COLO668 (cell line): ENCODE data around the gene RALGPS2.
"Not testable (repeated sequence)": the region's sequence is repeated elsewhere in the genome, so short reads cannot be mapped to it uniquely, and the experiment has no call there.

Source experiments
- DNase-seq: peaks from one replicate; lab custom pipeline; 2025; ENCODE audit not compliant: unreplicated experiment; lab: John Stamatoyannopoulos, UW

RALGPS2 gene

DNA sequence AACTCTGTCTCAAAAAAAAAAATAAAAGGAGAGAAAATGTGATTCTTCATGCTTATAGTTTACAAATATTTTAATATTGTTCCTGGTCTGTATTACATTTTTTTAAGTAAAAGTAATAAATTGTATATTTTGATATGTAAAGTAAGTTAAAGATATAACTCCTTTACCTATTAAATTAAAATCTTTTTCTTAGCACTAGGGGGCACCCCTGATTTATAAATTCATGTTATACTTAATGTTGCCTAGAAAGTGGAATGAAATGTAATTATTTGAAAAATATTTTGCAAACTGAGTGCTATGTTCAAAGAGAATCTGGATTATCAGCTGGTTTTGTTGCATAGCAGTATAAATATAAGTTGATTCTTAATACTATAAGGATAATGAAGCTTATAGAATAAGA is 49.2 kb downstream of the RALGPS2 start:
- no peak for DNase-seq

DNA sequence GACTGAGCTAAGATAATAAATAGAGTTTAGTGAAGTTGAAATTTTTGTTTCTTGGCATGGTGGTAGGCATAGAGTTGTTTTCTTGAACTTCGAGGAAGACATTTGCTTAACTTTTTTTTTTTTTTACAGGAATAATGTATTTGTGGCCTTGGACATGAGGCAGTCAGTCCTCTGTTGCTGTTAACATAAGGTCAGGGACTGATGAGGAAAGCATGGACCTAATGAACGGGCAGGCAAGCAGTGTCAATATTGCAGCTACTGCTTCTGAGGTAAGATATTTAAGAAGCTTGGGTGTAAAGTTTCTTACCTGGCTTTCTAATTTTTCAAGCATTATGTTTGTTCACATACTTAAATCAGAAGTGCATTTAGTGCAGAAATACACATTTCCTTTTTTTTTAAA is 51.5 kb downstream of the RALGPS2 start:
- no peak for DNase-seq

- DNase-seq, result no peak
Measured at GRCh38 chr1:178781533-178782330, 56.7 kb downstream of the RALGPS2 start.

DNA sequence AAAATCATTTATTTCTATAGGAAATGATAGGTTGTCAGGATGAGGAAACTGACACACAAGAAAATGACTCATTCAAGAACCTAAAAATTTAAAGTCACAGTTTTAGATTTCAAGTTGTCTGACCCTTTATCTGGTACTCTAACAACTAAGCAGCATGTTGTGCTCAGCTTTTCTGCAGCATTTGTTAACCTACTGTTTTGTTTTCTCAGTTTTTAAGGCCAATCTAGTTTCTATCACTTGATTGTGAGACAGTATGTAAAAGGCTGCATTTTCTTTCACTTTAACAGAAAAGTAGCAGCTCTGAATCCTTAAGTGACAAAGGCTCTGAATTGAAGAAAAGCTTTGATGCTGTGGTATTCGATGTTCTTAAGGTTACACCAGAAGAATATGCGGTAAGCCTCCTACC is 59.1 kb downstream of the RALGPS2 start:
- no peak for DNase-seq

DNA sequence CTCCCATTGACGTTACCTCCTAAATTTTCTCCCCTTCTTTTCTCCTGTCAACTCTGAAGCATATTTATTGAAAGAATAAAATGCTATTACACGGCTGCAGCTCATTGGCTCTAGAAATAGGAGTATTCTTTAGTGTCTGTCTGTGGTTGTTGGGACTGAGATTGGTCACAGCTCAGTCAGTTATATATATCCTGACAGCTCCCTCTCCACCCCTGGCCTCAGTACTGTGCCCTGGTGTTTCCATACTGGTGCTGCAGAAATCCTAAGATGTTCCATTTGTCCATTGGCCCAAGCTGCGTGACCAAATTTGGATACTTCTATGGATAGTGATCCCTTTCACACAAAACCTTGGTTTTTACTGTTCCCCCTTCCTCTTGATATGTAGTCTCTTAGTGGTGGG is 67.3 kb downstream of the RALGPS2 start:
- no peak for DNase-seq

GRCh38 chr1:178796013-178796412 is 71.0 kb downstream of the RALGPS2 start:
- DNase-seq, result no peak

GRCh38 chr1:178797590-178797989 is 72.5 kb downstream of the RALGPS2 start:
- no peak for DNase-seq

DNA sequence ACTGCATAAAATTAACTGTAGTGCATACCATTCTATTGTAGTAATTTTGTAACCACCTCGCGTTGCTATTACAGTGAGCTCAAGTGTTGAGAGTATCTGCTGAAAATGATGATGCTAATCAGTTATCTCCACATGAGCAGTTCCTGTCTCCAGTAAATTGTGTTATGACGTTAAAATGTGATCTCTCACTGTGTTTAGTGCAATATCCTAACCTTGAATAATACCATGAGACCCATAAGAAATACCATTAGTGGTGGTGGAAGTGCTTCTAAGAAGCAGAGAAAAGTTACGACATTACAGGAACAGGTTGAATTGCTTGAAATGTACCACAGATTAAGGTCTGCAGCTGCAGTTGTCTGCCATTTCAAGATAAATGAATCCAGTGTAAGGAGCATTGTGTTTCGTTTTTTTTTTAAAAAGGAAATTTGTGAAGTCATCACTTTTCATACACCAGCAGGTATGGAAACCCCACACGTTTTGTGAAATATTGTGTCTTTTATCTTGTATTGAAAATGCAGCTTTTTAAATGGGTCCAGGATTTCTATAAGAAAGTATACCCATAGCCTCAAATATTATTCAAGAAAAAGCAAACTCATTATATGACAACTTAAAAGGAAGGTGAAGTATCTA is 73.3 kb downstream of the RALGPS2 start:
- no peak for DNase-seq

GRCh38 chr1:178802873-178803272 is 77.8 kb downstream of the RALGPS2 start:
- DNase-seq, result no peak

GRCh38 chr1:178806665-178807300 is 81.7 kb downstream of the RALGPS2 start:
- no peak for DNase-seq

GRCh38 chr1:178808529-178808928 is 83.5 kb downstream of the RALGPS2 start:
- no peak for DNase-seq

GRCh38 chr1:178810585-178810984 is 85.5 kb downstream of the RALGPS2 start:
- DNase-seq, result no peak

- no peak for DNase-seq
Measured at GRCh38 chr1:178818416-178818815, 93.4 kb downstream of the RALGPS2 start.

GRCh38 chr1:178819123-178819522 is 94.1 kb downstream of the RALGPS2 start:
- DNase-seq, result no peak

DNA sequence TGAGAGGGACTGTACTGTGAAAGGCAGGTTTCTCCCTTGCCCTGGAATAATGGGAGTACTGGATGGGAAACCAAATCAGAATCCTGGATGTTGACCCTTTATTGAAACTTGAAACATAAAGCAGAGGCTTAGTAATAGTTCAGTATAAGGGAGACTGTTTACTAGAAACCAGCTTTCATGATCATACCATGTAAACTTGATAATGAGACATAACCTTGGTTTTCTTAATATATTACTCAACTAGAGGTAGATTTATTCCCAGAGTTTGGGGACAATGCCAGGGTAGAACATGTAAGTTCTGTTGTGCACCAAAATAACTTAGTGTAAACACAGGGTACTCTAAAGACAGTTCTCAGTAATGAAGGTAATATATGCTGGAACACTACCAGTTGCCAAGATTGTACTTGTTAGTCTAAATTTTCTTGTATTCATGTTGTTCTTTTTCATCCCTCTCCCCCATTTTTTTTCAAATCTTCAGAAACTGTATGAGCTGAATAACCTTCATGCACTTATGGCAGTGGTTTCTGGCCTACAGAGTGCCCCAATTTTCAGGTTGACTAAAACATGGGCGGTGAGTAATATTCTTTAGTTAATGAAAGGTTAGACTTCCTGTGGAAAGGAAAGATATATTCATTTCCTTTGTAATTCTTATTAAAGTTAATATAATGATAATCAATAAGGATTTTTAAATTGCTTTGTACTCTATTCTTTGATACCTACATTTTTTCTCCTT is 96.3 kb downstream of the RALGPS2 start:
- DNase-seq, result no peak

DNA sequence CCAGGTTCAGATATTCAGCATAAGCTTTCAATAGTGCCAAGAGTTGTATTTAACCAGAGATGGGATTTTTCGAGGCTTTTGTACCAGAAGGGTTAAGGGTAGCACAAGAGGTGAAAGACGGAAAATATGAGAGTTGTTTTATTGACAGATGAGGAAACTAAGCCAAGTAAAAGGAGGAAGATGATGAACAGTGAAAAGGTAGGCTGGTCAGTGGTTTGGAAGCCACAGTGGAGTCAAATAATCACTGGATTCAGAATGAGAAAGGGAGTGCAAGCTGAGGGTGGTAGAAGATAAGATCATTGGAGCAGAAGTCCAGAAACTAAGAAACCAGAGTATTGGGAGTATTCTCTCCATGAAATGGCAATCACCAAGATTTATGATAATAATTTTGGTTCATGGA is 100.1 kb downstream of the RALGPS2 start:
- DNase-seq, result no peak

- no peak for DNase-seq
Measured at GRCh38 chr1:178844436-178844835, 119.4 kb downstream of the RALGPS2 start.

- no peak for DNase-seq
Measured at GRCh38 chr1:178846306-178846705, 121.3 kb downstream of the RALGPS2 start.

GRCh38 chr1:178847396-178847849 is 122.4 kb downstream of the RALGPS2 start:
- no peak for DNase-seq

- DNase-seq, result not testable (repeated sequence)
Measured at GRCh38 chr1:178847919-178848318, 122.9 kb downstream of the RALGPS2 start.

- no peak for DNase-seq
Measured at GRCh38 chr1:178849918-178850317, 124.9 kb downstream of the RALGPS2 start.
